ENCODE data around the gene C2orf68. TPM values are rescaled to one million over a fixed set of nuclear protein-coding genes. Genes with fewer than 3 reads are reported as not detected.

C2orf68 gene
- total and polyA plus RNA-seq, 9 of the 15 experiments (the other 6 are each of a cell fraction or from before 2014, with no cell fraction given), result 22.1 to 50.0 (median 31.8) TPM

- TF ChIP-seq ARHGAP35 (IDR thresholded peaks at IDR 0.05; ENCODE audit: partially characterized antibody) (no peak), TBL1XR1 (IDR thresholded peaks at IDR 0.05; ENCODE audit: low read length in 2 of 2) (0 out of 4 replicates have a peak, but pooled peaks of 1 of the 2 experiments have one; percentile 19), KAT7 (CRISPR knock-in tag; IDR thresholded peaks at IDR 0.05; ENCODE audit: borderline replicate concordance) (no peak), E2F6 (IDR thresholded peaks at IDR 0.05; ENCODE audit: borderline replicate concordance in 1 of 2, extremely low read depth in 1 of 2, insufficient read depth in 1 of 2, insufficient read length in 1 of 2, low read depth in 1 of 2, low read length in 1 of 2, poor library complexity in 1 of 2, severe bottlenecking in 1 of 2) (peak; percentile 10 to 49), ZBTB12 (CRISPR knock-in tag; IDR thresholded peaks at IDR 0.05) (peak; percentile 82), ZNF589 (CRISPR knock-in tag; IDR thresholded peaks at IDR 0.05; ENCODE audit: low read depth) (0 out of 2 replicates have a peak, but pooled peaks have one; percentile 29), VEZF1 (CRISPR knock-in tag; IDR thresholded peaks at IDR 0.05) (peak; percentile 75), ZC3H8 (IDR thresholded peaks at IDR 0.05) (no peak), ZNF766 (CRISPR knock-in tag; conservative IDR thresholded peaks at IDR 0.05) (0 out of 2 replicates have a peak, but pooled peaks have one; percentile 40), YY1 (IDR thresholded peaks at IDR 0.05; ENCODE audit: borderline replicate concordance in 1 of 3, control insufficient read depth in 1 of 3, extremely low read depth in 1 of 3, insufficient read depth in 3 of 3, insufficient read length in 1 of 3, insufficient replicate concordance in 2 of 3, low read depth in 1 of 3, low read length in 2 of 3) (peak; percentile 69 to 94 (median 89)), TCF7 (IDR thresholded peaks at IDR 0.05; ENCODE audit: borderline replicate concordance) (0 out of 2 replicates have a peak, but pooled peaks have one; percentile 31), ATF1 (CRISPR knock-in tag; IDR thresholded peaks at IDR 0.05) (peak; percentile 30; the same call in 1 of the 2 replicates), ATF1 (tag; IDR thresholded peaks at IDR 0.05) (peak; percentile 94), TAF7 (tag; IDR thresholded peaks at IDR 0.05) (peak; percentile 44; the same call in 1 of the 2 replicates), JUND (IDR thresholded peaks at IDR 0.05; ENCODE audit: borderline replicate concordance, low read depth, low read length) (peak; percentile 73), JUND (tag; IDR thresholded peaks at IDR 0.05; ENCODE audit: borderline replicate concordance, low read depth, low read length) (no peak; the same call in 2 of the 3 replicates), NR2C1 (IDR thresholded peaks at IDR 0.05) (no peak), NR2C1 (tag; IDR thresholded peaks at IDR 0.05) (peak; percentile 27; the same call in 1 of the 2 replicates), YBX1 (IDR thresholded peaks at IDR 0.05) (no peak), SMARCE1 (IDR thresholded peaks at IDR 0.05) (peak; percentile 42; the same call in 1 of the 2 replicates), NFATC3 (IDR thresholded peaks at IDR 0.05) (no peak), L3MBTL2 (IDR thresholded peaks at IDR 0.05) (peak; percentile 56; the same call in 1 of the 2 replicates), MTA3 (IDR thresholded peaks at IDR 0.05; ENCODE audit: borderline replicate concordance) (peak; percentile 82)
These were observed 50.3 kb downstream of the C2orf68 start, which contains the start of gene GGCX (continued) for GRCh38 chr2:85561280-85562212.
